Aorta (tissue), 5 donors: ENCODE data around the gene AMBP. TPM values are rescaled to one million over a fixed set of nuclear protein-coding genes. Genes with fewer than 3 reads are reported as not detected.

ENCODE experiments used
- ATAC-seq: fragments of 200-7000 bp; cut with Tn5 transposase; one replicate; pipeline ENCODE4 v1.9.1; 2022; ENCODE audit warnings: moderate library complexity; ENCODE audit not compliant: low FRiP score
- DNase-seq, 2 donors: peaks; one replicate each; pipeline ENCODE4 v3.0.0-alpha.2; 2020
- H3K27ac ChIP-seq, 2 donors: one replicate each; pipeline ENCODE4 v1.5.1; 2013; ENCODE audit warnings: low read length in 2 of 2, mild to moderate bottlenecking in 2 of 2, moderate library complexity in 2 of 2, control low read depth in 1 of 2, inconsistent platforms in 1 of 2, low read depth in 1 of 2
- H3K27me3 ChIP-seq, 2 donors: one replicate each; pipeline ENCODE4 v1.6.1; 2013; ENCODE audit warnings: control low read depth in 1 of 2, low read length in 1 of 2, mild to moderate bottlenecking in 1 of 2, moderate library complexity in 1 of 2; ENCODE audit not compliant: insufficient read depth in 2 of 2, control insufficient read depth in 1 of 2
- H3K36me3 ChIP-seq, 2 donors: one replicate each; pipeline ENCODE4 v1.6.1; 2013; ENCODE audit warnings: control low read depth in 1 of 2, low read length in 1 of 2, mild to moderate bottlenecking in 1 of 2; ENCODE audit not compliant: insufficient read depth in 2 of 2, control insufficient read depth in 1 of 2
- H3K4me1 ChIP-seq, 2 donors: one replicate each; pipeline ENCODE4 v1.6.1; 2013; ENCODE audit warnings: low read length in 2 of 2, control low read depth in 1 of 2, mild to moderate bottlenecking in 1 of 2, moderate library complexity in 1 of 2; ENCODE audit not compliant: insufficient read depth in 2 of 2, control insufficient read depth in 1 of 2
- H3K4me3 ChIP-seq, 2 donors: one replicate each; pipeline ENCODE4 v1.5.1; 2013; ENCODE audit warnings: low read length in 2 of 2, control low read depth in 1 of 2, mild to moderate bottlenecking in 1 of 2
- H3K9me3 ChIP-seq: one replicate; pipeline ENCODE4 v1.6.1; 2013; ENCODE audit warnings: mild to moderate bottlenecking, low read length; ENCODE audit not compliant: control insufficient read depth
- WGBS, 2 donors: extraction: QIAGEN DNeasy Blood & Tissue Kit; methylation state at CpG; one replicate each; pipeline ENCODE4 v1.1.7; 2013; 5-methylcytosine and 5-hydroxymethylcytosine counted together
- intact Hi-C, 2 donors: fragments of 100-400 bp; cut with DNase I; formaldehyde crosslinking; loops; one replicate each; pipeline versions ENCODE4 v1.14.2 to v1.15.0; 2022
- polyA plus RNA-seq, 2 donors: library from polyadenylated mRNA; stranded (reverse); fragments of 200-250 nt; gene quantifications; one replicate each; pipeline ENCODE4 v1.2.3, GENCODE V29; 2013
- total RNA-seq, 2 donors: library from RNA; stranded (reverse); fragmentation: NEBNext Ultra II Directional; extraction: Animal tissue kit (Norgen Biotek cat#: 25700); gene quantifications; one replicate each; pipeline ENCODE4 v1.2.1, GENCODE V29; 2021
- donor health status: healthy with polysubstance abuse.
- donor health status: Bipolar disorder and iron deficiency.
- donor health status: DM: no; HTN: no; CAD: no.
- donor health status: DM: no; HTN: no; CAD: no.
- donor health status: DM: yes; HTN: yes; CAD: no.

The AMBP gene
- total and polyA plus RNA-seq, 4 donors: 0.50 TPM; not detected in 3

DNA sequence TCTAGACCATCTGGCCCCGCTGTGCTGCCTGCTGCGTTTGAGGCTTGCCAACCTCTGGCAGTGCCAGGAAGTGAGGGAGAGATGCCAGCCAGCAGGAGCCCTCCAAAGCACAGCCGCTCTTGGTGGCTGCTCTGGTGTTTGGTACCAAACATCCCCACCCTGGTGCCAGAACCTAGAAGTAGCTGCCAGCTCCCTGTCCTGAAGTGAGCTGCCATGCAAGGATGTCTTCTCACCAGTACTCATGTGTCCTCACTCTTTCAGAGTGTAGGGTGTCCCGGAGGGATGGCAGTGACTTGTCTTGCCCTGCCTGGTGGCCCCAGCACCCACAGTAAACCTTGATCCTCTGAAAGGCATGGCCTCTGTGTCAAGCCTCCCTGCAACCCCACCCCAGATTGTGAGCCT lies 43.4 kb downstream of the AMBP start:
- ATAC-seq: no peak
- 24 to 28% methylated on average over 4 of the region's 4 CpGs for WGBS, 2 donors
- peaks cover 0 to 6% of the 10 kb centered on the region in 2 donors for H3K36me3 ChIP-seq
- no peaks in the 10 kb centered on the region for H3K9me3 ChIP-seq
- no peaks in the 10 kb centered on the region for H3K27me3 ChIP-seq
- no peaks in the 10 kb centered on the region for H3K4me1 ChIP-seq
- intact Hi-C loops: loop anchor here (2.0 to 5.0 kb wide), 3 partner anchors 227 to 297 kb away; no protein-coding TSS in a partner anchor
- H3K4me3 ChIP-seq: no peak overlapping the region
- peak overlapping the region in 1 of 2 donors; percentile 35 for H3K27ac ChIP-seq
- DNase-seq: no peak

DNA sequence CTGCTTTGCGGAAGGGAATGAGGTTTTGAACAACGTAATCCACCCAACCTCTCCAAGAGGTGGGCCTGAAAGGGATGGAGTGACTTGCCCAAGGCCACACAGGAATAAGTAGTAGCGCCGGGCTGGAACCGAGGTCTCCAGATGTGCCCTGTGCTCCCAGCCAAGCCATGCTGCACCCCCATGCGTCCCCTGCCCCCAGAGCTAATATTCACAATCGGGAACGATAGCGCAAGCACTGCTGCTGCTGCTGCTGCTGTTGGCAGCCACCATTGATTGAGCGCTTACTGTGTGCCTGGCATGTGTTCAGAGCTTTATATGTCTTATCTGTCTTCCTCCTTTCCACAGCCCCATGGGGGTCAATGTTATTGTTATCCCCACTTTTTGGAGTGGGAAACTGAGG lies 43.9 kb downstream of the AMBP start:
- ATAC-seq (no peak), DNase-seq (no peak)
- peaks cover 0 to 6% of the 10 kb centered on the region in 2 donors for H3K36me3 ChIP-seq

DNA sequence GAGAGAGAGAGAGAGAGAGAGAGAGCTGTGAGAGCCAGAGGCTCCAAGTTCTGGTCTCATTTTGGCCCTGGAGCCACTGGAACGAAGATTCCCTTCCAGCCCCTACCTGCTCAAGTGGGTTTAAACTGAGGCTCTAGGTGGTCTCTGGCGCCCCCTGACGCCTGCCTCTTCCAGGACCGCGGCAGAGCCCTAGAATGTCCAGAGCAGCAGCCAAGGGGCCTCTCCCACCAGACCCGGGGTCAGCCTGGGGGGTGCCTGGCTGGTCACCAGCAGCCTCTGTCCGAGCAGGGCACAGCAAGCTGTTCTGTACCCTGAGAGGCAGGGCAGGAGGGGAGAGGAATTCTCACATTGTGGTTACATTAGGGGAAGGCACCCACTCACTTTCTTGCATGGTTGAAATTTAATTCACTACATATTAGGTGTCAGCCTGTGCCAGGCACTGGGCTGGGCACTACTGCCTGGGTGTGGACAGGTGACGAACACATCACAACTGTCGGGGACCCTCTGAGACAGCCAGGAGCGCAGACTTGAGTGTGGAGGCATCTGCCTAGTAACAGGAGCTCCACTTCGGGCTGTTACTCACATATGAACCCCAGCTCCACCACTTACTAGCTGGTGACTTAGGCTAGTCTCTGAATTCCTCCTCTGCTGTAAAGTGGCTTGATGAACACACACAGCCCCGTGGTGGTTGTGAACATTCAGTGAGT lies 44.5 kb downstream of the AMBP start:
- H3K36me3 ChIP-seq: peaks cover 0 to 6% of the 10 kb centered on the region in 2 donors
- ATAC-seq: peak; percentile 31
- 68 to 69% methylated on average over 12 of the region's 12 CpGs for WGBS, 2 donors

More for the DNA sequence above, 43.9 kb downstream of the AMBP start:
- no peaks in the 10 kb centered on the region for H3K27me3 ChIP-seq
- 68 to 69% methylated on average over 10 of the region's 10 CpGs for WGBS, 2 donors
- no peak overlapping the region for H3K4me3 ChIP-seq
- no peaks in the 10 kb centered on the region for H3K4me1 ChIP-seq
- H3K9me3 ChIP-seq: no peaks in the 10 kb centered on the region
- intact Hi-C loops: loop anchor here (2.0 to 5.0 kb wide), 3 partner anchors 227 to 297 kb away; no protein-coding TSS in a partner anchor
- H3K27ac ChIP-seq: no peak overlapping the region

DNA sequence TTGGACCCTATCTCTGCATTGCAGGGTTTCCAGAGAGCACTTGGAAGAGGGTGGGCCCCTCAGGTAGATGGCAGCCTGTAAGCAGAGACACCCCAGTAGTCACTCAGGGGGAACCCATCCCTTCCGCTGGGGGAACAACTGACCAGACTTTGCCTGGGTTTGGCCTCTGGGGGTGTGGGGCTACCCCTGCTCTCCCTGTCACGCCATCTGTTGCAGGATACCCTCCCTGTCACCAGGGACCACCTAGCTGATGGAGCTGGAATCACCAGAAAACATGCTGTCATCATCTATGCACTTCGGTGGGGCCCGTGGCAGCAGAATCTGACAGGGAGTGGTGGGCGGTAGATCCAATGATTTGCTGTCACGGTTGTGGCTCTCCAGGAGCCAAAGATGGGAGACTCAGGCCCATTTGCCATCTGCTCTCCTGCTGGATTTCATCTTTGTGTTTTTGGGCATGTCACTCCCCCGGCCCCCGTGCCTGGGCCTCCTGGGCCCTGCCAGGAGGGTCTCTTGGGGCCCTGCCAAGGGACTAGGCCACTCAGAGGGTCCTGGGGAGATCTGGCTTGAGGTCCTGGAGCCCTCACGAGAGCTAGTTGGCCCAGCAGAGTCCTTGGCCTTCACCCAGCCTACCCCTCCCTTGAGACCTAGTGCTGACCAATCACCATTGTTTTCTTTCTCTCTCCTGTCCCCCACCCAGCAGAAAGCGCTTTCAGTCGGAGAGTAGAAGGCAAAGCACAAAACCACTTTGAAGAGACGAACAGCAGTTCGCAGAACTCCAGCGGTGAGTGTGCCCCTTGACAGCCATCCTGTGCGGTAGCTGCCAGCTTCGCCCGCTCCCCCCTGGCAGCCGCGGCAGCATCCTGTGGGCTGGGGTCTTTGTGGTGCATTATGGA lies 45.9 kb downstream of the AMBP start:
- Histone ChIP-seq H3K36me3 (peaks cover 0 to 4% of the 10 kb centered on the region in 2 donors), H3K9me3 (no peaks in the 10 kb centered on the region), H3K4me1 (no peaks in the 10 kb centered on the region), H3K27ac (no peak overlapping the region), H3K27me3 (no peaks in the 10 kb centered on the region), H3K4me3 (no peak overlapping the region)
- WGBS, 2 donors: 60 to 66% methylated on average over 19 of the region's 19 CpGs
- DNase-seq: no peak
- intact Hi-C loops: loop anchor here in 1 of 2 donors (5.0 kb wide), 2 partner anchors 225 to 295 kb away; no protein-coding TSS in a partner anchor
- no peak for ATAC-seq

More for the DNA sequence above, 44.5 kb downstream of the AMBP start:
- intact Hi-C loops: loop anchor here (2.0 to 5.0 kb wide), 3 partner anchors 226 to 296 kb away; no protein-coding TSS in a partner anchor
- Histone ChIP-seq H3K27ac (no peak overlapping the region), H3K4me3 (no peak overlapping the region), H3K4me1 (no peaks in the 10 kb centered on the region), H3K27me3 (no peaks in the 10 kb centered on the region), H3K9me3 (no peaks in the 10 kb centered on the region)
- DNase-seq: no peak

DNA sequence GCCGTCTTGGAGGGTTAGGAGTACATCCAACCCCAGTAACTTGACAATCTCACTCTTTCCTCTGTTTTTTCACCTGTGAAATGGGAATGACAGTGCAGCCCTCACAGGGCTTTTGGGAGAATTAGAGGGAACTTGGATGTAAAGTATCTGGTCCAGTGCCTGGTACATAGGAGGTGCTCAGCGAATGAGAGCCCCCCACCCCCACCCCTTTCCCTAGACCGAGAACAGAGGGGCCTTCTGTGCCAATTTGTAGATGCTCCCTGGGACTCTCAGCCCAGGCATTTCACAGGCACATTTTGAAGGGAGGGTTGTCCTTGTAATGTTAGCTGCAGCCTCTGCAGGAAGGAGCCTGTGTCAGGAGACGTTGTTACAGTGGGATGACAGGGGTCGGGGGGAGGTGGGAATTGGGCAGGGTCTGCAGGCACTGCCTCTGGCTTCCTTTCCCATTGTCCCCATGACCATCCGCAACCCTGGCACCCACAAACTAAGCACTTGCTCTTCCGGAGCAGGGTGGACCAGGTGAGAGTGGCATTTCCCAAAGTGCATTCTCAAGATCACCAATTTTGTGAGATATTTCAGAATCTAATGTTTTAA lies 47.0 kb downstream of the AMBP start:
- no peak overlapping the region for H3K27ac ChIP-seq
- no peaks in the 10 kb centered on the region for H3K36me3 ChIP-seq
- H3K4me3 ChIP-seq: no peak overlapping the region
- H3K27me3 ChIP-seq: no peaks in the 10 kb centered on the region
- WGBS, 2 donors: 93 to 94% methylated on average over 7 of the region's 7 CpGs
- H3K4me1 ChIP-seq: no peaks in the 10 kb centered on the region
- no peak for DNase-seq
- intact Hi-C loops: loop anchor here in 1 of 2 donors (5.0 kb wide), 2 partner anchors 224 to 294 kb away; no protein-coding TSS in a partner anchor
- ATAC-seq: no peak
- H3K9me3 ChIP-seq: no peaks in the 10 kb centered on the region

DNA sequence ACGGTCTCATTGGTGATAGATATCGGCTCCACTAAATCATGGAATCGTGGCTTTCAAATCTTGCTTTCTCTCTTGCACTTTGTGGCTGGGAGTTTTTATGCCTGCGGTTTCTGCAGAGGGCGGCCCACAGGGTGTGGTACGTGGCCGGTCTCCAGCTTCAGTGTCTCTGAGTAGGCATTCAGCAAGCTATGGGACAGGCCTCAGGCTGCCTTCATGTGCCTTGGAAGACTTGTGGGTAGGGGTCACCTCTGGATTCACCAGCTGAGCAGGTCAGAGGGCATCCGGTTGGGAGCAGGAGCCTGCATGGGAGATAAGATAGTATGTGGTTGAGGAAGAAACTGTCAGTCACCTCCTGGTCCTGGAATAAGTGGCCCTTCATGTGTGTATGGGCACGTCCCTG lies 47.7 kb downstream of the AMBP start:
- DNase-seq: no peak

DNA sequence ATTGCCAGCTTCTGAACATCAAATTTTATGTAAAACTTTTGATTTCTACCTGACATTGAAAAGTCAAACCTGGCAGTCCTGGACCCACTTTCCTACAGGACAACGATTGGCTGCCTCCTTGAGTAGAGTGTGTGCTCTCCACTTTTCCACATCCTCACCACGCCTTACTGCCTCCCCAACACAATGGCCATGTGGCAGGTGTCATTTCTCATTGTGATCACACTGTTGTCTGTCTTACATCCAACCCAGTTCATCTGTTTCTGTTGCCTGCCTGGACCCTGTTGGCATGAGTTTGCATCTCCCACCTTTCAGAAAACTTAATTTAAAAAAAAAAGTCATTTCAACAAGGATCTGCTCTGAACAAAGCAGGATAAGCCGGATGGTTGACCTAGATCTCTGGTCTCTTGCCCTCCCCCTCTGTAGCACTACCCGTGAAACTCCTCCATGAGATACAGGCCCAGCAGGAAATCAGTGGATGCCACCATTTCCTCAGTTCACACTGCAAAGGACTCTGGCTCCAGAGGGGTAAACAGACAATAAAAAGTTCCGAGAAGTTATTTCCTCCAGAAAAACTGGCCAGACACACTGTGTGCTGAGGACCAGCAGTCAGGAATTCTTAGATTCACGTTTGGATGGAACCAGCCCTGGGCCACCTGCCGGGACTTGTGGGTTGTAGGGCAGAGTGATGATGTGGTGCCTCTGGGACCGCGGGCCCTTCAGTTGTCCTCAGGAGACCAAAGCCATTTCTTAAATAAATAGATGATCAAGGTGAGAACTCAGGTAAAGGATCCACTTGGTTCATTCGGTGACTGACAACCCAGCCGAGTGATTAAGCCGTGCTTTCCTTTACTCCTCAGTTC lies 48.6 kb downstream of the AMBP start:
- ATAC-seq: no peak
- H3K4me3 ChIP-seq: no peak overlapping the region
- no peaks in the 10 kb centered on the region for H3K27me3 ChIP-seq
- no peak overlapping the region for H3K27ac ChIP-seq
- intact Hi-C loops: loop anchor here in 1 of 2 donors (5.0 kb wide), 2 partner anchors 222 to 292 kb away; no protein-coding TSS in a partner anchor
- no peak for DNase-seq
- H3K36me3 ChIP-seq: no peaks in the 10 kb centered on the region
- no peaks in the 10 kb centered on the region for H3K4me1 ChIP-seq
- no peaks in the 10 kb centered on the region for H3K9me3 ChIP-seq
- 92 to 93% methylated on average over 12 of the region's 12 CpGs for WGBS, 2 donors

More for the DNA sequence above, 47.7 kb downstream of the AMBP start:
- intact Hi-C loops: loop anchor here in 1 of 2 donors (5.0 kb wide), 2 partner anchors 223 to 293 kb away; no protein-coding TSS in a partner anchor
- Histone ChIP-seq H3K4me3 (no peak overlapping the region), H3K9me3 (no peaks in the 10 kb centered on the region), H3K27ac (no peak overlapping the region), H3K36me3 (no peaks in the 10 kb centered on the region), H3K27me3 (no peaks in the 10 kb centered on the region), H3K4me1 (no peaks in the 10 kb centered on the region)
- no peak for ATAC-seq
- 96% methylated on average over 9 of the region's 9 CpGs for WGBS, 2 donors
